K562 (cell line): ENCODE data around the gene MPL. TPM values are rescaled to one million over a fixed set of nuclear protein-coding genes. Genes with fewer than 3 reads are reported as not detected.

ENCODE experiments used
- BRCA1 ChIP-seq, 2 experiments: fragments of 450-650 bp in 1 of 2; sonication (generic) in 1 of 2; formaldehyde crosslinking in 1 of 2; IDR thresholded peaks; 2 replicates each; pipeline versions ENCODE4 v1.5.0 to v1.6.1; 2017 to 2020; ENCODE audit warnings: mild to moderate bottlenecking in 1 of 2, missing genetic modification reagents in 1 of 2
- BRD9 ChIP-seq: fragments of 450-650 bp; IDR thresholded peaks from 2 replicates; pipeline ENCODE4 v1.6.1; 2018; ENCODE audit warnings: low read depth; ENCODE audit not compliant: partially characterized antibody
- BRF1 ChIP-seq: IDR thresholded peaks from 3 replicates; pipeline ENCODE4 v1.6.1; 2011; ENCODE audit warnings: borderline replicate concordance, mild to moderate bottlenecking; ENCODE audit not compliant: insufficient read length; ENCODE audit errors: extremely low read depth
- DDX20 ChIP-seq: fragments of 450-650 bp; IDR thresholded peaks from 2 replicates; pipeline ENCODE4 v1.6.1; 2016; ENCODE audit warnings: missing genetic modification characterization, low read depth, mild to moderate bottlenecking, missing compliant biosample characterization, moderate library complexity
- FOXK2 ChIP-seq, 2 experiments: fragments of 450-650 bp; IDR thresholded peaks in 1 of 2; conservative IDR thresholded peaks in 1 of 2; 2 replicates each; pipeline ENCODE4 v1.6.1; 2016; ENCODE audit warnings: low read depth in 2 of 2, mild to moderate bottlenecking in 1 of 2
- HES1 ChIP-seq: fragments of 450-650 bp; IDR thresholded peaks from 2 replicates; pipeline ENCODE4 v1.6.1; 2016; ENCODE audit warnings: low read depth, mild to moderate bottlenecking, moderate library complexity
- KDM5B ChIP-seq: fragments of 200-600 bp; sonication (generic); IDR thresholded peaks from 2 replicates; pipeline ENCODE4 v1.6.1; 2012; ENCODE audit warnings: low read depth, mild to moderate bottlenecking, moderate library complexity, low read length, control low read depth, inconsistent platforms; ENCODE audit not compliant: insufficient replicate concordance
- LARP7 ChIP-seq: fragments of 450-650 bp; IDR thresholded peaks from 2 replicates; pipeline ENCODE4 v1.6.1; 2016
- MAFF ChIP-seq: IDR thresholded peaks from 2 replicates; pipeline ENCODE4 v1.6.1; 2012; ENCODE audit warnings: low read length, improper control_type of control experiment
- NFIC ChIP-seq: fragments of 450-650 bp; IDR thresholded peaks from 2 replicates; pipeline ENCODE4 v1.6.1; 2017; ENCODE audit warnings: mild to moderate bottlenecking, inconsistent platforms
- NFIX ChIP-seq: fragments of 250-450 bp; sonication (Bioruptor Pico); IDR thresholded peaks from 2 replicates; pipeline ENCODE4 v1.4.0; 2020; ENCODE audit warnings: low read depth, mild to moderate bottlenecking, moderate library complexity
- NR3C1 ChIP-seq: sonication (generic); formaldehyde crosslinking; IDR thresholded peaks from 2 replicates; pipeline ENCODE4 v1.8.1; 2022; ENCODE audit warnings: missing genetic modification reagents
- NUFIP1 ChIP-seq: fragments of 450-650 bp; IDR thresholded peaks from 2 replicates; pipeline ENCODE4 v1.6.1; 2018; ENCODE audit not compliant: partially characterized antibody
- PHB2 ChIP-seq: fragments of 450-650 bp; IDR thresholded peaks from 2 replicates; pipeline ENCODE4 v1.6.1; 2017; ENCODE audit warnings: low read depth
- POU5F1 ChIP-seq: fragments of 150-350 bp; IDR thresholded peaks from 2 replicates; pipeline ENCODE4 v1.6.1; 2014; ENCODE audit warnings: borderline replicate concordance, low read length, low read depth, mild to moderate bottlenecking; ENCODE audit not compliant: partially characterized antibody
- SIX5 ChIP-seq, 2 experiments: IDR thresholded peaks; 2 replicates each; pipeline ENCODE4 v1.6.1; 2011; ENCODE audit warnings: low read length in 2 of 2, borderline replicate concordance in 1 of 2, low read depth in 1 of 2, mild to moderate bottlenecking in 1 of 2, moderate library complexity in 1 of 2; ENCODE audit not compliant: insufficient read depth in 1 of 2
- SMARCA4 ChIP-seq: fragments of 450-650 bp; IDR thresholded peaks from 2 replicates; pipeline ENCODE4 v1.6.1; 2016
- ZNF12 ChIP-seq: sonication (generic); formaldehyde crosslinking; IDR thresholded peaks from 2 replicates; pipeline ENCODE4 v1.4.0; 2020; ENCODE audit warnings: mild to moderate bottlenecking, missing genetic modification reagents
- ZNF263 ChIP-seq: sonication (generic); formaldehyde crosslinking; IDR thresholded peaks from 2 replicates; pipeline ENCODE4 v1.8.0; 2022; ENCODE audit warnings: mild to moderate bottlenecking, missing genetic modification reagents, borderline replicate concordance
- ZNF511 ChIP-seq: sonication (generic); formaldehyde crosslinking; IDR thresholded peaks from 2 replicates; pipeline ENCODE4 v1.8.0; 2022; ENCODE audit warnings: mild to moderate bottlenecking, missing genetic modification reagents
- ZNF584 ChIP-seq: fragments of 200-800 bp; sonication (Bioruptor generic); IDR thresholded peaks from 2 replicates; pipeline ENCODE4 v1.6.1; 2016; ENCODE audit warnings: low read depth, mild to moderate bottlenecking, missing genetic modification characterization, missing compliant biosample characterization
- ZNF696 ChIP-seq: fragments of 250-450 bp; sonication (Bioruptor Pico); conservative IDR thresholded peaks from 2 replicates; pipeline ENCODE4 v1.4.0; 2020; ENCODE audit warnings: mild to moderate bottlenecking, moderate library complexity
- polyA plus RNA-seq, 8 experiments: library from polyadenylated mRNA; depleted of rRNA in 4 of 8; stranded (reverse) in 5 of 8; unstranded in 3 of 8; fragments of >200 nt; fragmentation: Nextera tagmentation in 2 of 8; fragmentation: Illumina TruSeq in 1 of 8; extraction: Ambion mirVana in 2 of 8; extraction: Trizol in 1 of 8; gene quantifications; 2 replicates each; pipeline versions ENCODE4 v1.2.1 to v1.2.3, GENCODE V29; 2011 to 2014; ENCODE audit warnings: inconsistent platforms in 1 of 8, missing spikeins in 1 of 8
- total RNA-seq, 7 experiments: library from RNA; depleted of rRNA in 6 of 7; stranded (reverse); fragments of >200 nt in 6 of 7; fragmentation: Illumina TruSeq in 2 of 7; extraction: Trizol in 2 of 7; gene quantifications; 2 replicates each; pipeline versions ENCODE4 v1.2.1 to v1.2.3, GENCODE V29; 2011 to 2021; ENCODE audit warnings: low replicate concordance in 1 of 7
- TF ChIP-seq, protein P1 (sequence below): sonication (generic); formaldehyde crosslinking; IDR thresholded peaks from 2 replicates; pipeline ENCODE4 v1.8.0; 2023; ENCODE audit warnings: mild to moderate bottlenecking, missing genetic modification reagents
- TF ChIP-seq, protein P2 (sequence below): fragments of 250-450 bp; sonication (Bioruptor Pico); IDR thresholded peaks from 2 replicates; pipeline ENCODE4 v1.5.0; 2020; ENCODE audit warnings: mild to moderate bottlenecking, borderline replicate concordance

The MPL gene
- total and polyA plus RNA-seq, 9 of the 15 experiments (the other 6 are each of a cell fraction or from before 2014, with no cell fraction given), result not detected

- TF ChIP-seq ZNF584 (CRISPR knock-in tag), result no peak
- 0 out of 2 replicates have a peak, but pooled peaks have one; percentile 52 for TF ChIP-seq ZNF12 (CRISPR knock-in tag)
- TF ChIP-seq NUFIP1, result no peak
- no peak for TF ChIP-seq SIX5 (IDR thresholded peaks at IDR 0.05; ENCODE audit: borderline replicate concordance in 1 of 2, insufficient read depth in 1 of 2, low read depth in 1 of 2, low read length in 2 of 2)
- TF ChIP-seq KDM5B, result peak; percentile 34
- no peak for TF ChIP-seq BRF1
- TF ChIP-seq, protein P1, sequence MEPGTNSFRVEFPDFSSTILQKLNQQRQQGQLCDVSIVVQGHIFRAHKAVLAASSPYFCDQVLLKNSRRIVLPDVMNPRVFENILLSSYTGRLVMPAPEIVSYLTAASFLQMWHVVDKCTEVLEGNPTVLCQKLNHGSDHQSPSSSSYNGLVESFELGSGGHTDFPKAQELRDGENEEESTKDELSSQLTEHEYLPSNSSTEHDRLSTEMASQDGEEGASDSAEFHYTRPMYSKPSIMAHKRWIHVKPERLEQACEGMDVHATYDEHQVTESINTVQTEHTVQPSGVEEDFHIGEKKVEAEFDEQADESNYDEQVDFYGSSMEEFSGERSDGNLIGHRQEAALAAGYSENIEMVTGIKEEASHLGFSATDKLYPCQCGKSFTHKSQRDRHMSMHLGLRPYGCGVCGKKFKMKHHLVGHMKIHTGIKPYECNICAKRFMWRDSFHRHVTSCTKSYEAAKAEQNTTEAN (CRISPR knock-in tag), result no peak
- TF ChIP-seq ZNF696, result no peak
- TF ChIP-seq, protein P2, sequence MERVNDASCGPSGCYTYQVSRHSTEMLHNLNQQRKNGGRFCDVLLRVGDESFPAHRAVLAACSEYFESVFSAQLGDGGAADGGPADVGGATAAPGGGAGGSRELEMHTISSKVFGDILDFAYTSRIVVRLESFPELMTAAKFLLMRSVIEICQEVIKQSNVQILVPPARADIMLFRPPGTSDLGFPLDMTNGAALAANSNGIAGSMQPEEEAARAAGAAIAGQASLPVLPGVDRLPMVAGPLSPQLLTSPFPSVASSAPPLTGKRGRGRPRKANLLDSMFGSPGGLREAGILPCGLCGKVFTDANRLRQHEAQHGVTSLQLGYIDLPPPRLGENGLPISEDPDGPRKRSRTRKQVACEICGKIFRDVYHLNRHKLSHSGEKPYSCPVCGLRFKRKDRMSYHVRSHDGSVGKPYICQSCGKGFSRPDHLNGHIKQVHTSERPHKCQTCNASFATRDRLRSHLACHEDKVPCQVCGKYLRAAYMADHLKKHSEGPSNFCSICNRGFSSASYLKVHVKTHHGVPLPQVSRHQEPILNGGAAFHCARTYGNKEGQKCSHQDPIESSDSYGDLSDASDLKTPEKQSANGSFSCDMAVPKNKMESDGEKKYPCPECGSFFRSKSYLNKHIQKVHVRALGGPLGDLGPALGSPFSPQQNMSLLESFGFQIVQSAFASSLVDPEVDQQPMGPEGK (CRISPR knock-in tag), result no peak
- TF ChIP-seq ZNF511, result peak; percentile 44
- no peak for TF ChIP-seq MAFF
- TF ChIP-seq HES1, result 0 out of 2 replicates have a peak, but pooled peaks have one; percentile 32
- no peak for TF ChIP-seq BRCA1 (IDR thresholded peaks at IDR 0.05)
- no peak for TF ChIP-seq BRCA1 (CRISPR knock-in tag; IDR thresholded peaks at IDR 0.05)
- TF ChIP-seq LARP7, result 0 out of 2 replicates have a peak, but pooled peaks have one; percentile 16
- no peak for TF ChIP-seq DDX20 (tag)
- no peak for TF ChIP-seq POU5F1
- no peak for TF ChIP-seq NFIX (CRISPR knock-in tag)
- peak; percentile 76 for TF ChIP-seq NFIC
- TF ChIP-seq NR3C1 (CRISPR knock-in tag), result no peak
- peak; percentile 70 for TF ChIP-seq SMARCA4
- no peak; a peak in 1 of 4 replicates for TF ChIP-seq FOXK2 (conservative IDR thresholded peaks at IDR 0.05 in 1 of 2, IDR thresholded peaks at IDR 0.05 in 1 of 2; ENCODE audit: low read depth in 2 of 2)
- no peak for TF ChIP-seq BRD9
- TF ChIP-seq PHB2, result no peak
- peak; percentile 60; the same call in 1 of the 2 replicates for TF ChIP-seq ZNF263 (CRISPR knock-in tag)
These were observed 29.6 kb downstream of the MPL start (continued) for GRCh38 chr1:43367026-43367903.
